Measurements from ENCODE around the gene PPP2R2C.

PPP2R2C gene

DNA sequence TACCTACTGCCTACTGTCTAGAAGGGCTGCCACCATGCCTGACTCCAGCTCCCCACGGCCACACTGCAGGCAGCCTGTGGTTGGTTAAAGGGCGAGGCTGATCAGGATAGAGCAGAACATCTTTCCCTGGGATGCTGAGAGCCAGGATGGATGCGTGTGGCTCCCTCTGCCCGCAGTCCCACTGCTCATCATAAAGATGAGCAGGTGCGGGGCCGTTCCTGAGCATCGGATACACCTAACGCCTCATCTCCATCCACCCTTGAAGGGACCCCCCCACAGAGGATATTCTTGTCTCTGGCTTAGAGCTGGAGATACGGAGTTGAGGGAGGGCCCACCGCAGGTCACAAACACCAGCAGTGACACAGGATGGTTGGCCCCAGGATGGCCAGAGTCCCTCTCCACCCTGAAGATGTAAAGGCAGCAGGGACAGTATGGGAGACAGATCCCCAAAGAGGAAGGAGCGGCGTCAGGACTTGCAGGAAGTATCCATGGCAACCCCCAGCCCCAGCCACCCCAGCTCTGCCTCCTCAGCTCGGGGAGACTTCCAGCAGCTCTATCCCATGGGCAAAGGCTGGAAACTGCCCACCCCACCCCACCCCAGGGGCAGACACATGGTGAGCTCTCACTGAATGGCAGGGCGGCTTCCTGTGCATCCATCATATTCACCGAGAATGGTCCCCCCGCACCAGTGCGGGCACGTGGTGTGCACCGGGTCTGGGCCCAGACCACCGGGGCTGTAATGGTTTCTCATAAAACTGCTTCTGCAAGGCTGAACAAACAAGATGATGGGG, 19.3 kb downstream of the PPP2R2C start:
- Mint-ChIP-seq H3K27me3 (peaks cover 12% of the 10 kb centered on the region), H3K9me3 (no peaks in the 10 kb centered on the region), H3K4me3 (no peak overlapping the region), H3K4me1 (ENCODE audit: low read depth) (no peaks in the 10 kb centered on the region), H3K36me3 (ENCODE audit: low read depth) (no peaks in the 10 kb centered on the region), H3K27ac (no peak overlapping the region)
- intact Hi-C loops (cut with micrococcal nuclease): no loop called here

DNA sequence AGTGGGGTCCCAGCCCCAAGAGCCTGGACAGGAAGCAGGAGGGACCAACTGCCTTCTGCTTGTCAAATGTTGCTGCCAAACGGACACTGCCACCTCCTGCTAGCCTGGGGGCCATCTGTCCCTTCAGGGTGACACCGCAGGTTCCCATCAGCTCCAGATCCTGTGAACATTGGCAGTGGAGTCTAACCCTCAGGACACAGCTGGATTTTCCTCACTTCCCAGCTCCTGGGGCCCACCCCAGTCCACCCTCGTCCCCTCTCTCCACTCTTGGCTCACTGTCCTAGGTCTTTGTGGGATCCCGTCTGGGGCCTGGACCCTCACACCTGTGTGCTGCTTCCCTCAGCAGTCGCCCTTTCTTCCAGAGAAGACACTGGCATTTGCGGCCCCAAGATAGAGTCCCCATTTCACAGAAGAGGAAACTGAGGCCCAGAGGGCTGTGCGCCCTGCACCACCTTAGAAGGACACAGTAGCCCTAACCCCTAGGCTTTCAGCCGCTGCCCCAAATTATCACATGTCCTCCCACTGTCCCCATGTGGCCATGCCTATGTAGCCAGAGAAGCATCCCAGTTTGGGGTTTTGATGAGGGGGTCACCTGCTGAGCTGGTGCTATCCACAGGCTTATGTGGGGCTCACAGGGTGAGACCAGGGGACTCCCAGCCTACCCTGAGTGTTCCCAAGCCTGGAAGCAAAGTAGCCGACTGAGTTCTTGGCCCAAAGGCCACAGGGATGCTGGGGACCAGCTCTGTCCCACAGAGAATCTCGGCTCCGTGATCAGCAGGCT, 20.1 kb downstream of the PPP2R2C start:
- Mint-ChIP-seq H3K27ac (no peak overlapping the region), H3K9me3 (no peaks in the 10 kb centered on the region), H3K4me1 (ENCODE audit: low read depth) (no peaks in the 10 kb centered on the region), H3K36me3 (ENCODE audit: low read depth) (no peaks in the 10 kb centered on the region), H3K27me3 (peaks cover 13% of the 10 kb centered on the region), H3K4me3 (no peak overlapping the region)
- intact Hi-C loops (cut with micrococcal nuclease): no loop called here

DNA sequence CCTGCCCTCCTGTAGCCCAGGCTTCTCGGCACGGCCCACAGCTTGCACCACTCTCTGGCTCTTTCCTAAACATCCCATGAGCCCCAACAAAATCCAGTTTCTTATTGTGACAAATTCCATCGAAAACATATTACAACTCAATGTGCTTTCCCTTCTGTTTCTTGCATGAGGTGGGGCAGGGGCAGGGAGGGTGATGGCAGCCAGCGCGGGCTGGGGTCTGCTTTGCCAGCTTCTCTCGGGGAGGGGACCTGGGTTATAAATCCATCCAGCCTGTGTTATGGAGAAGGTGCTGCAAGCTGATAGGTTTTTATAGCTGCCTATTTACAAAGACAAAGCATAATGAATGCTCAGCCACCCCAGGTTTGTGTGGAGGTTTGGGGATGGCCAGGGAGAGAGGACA, 21.1 kb downstream of the PPP2R2C start:
- Mint-ChIP-seq H3K27me3 (peaks cover 18% of the 10 kb centered on the region), H3K27ac (no peak overlapping the region), H3K36me3 (ENCODE audit: low read depth) (no peaks in the 10 kb centered on the region), H3K4me1 (ENCODE audit: low read depth) (no peaks in the 10 kb centered on the region), H3K9me3 (no peaks in the 10 kb centered on the region), H3K4me3 (no peak overlapping the region)
- intact Hi-C loops (cut with micrococcal nuclease): no loop called here

DNA sequence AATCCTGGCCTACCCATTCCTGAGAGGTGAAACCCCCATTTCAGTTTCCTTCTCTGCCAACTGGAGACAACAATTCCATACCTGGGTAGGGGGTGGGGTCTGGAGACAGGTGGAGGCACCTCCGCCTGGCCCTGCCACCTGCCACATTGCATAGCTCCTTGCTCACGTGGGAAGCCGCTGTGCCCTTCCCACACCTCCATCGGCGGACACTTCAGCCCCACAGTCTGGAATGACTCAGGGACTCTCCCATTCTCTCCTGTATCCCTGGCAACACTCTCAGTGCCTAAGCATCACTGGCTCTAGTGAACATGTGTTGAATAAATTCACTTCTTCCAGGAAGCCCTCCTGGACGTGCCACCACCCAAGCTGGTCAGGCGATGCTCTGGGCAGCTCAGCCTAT, 21.7 kb downstream of the PPP2R2C start:
- Mint-ChIP-seq H3K36me3 (ENCODE audit: low read depth) (no peaks in the 10 kb centered on the region), H3K27me3 (peaks cover 17% of the 10 kb centered on the region), H3K4me1 (ENCODE audit: low read depth) (no peaks in the 10 kb centered on the region), H3K4me3 (no peak overlapping the region), H3K9me3 (no peaks in the 10 kb centered on the region), H3K27ac (no peak overlapping the region)
- intact Hi-C loops (cut with micrococcal nuclease): no loop called here

DNA sequence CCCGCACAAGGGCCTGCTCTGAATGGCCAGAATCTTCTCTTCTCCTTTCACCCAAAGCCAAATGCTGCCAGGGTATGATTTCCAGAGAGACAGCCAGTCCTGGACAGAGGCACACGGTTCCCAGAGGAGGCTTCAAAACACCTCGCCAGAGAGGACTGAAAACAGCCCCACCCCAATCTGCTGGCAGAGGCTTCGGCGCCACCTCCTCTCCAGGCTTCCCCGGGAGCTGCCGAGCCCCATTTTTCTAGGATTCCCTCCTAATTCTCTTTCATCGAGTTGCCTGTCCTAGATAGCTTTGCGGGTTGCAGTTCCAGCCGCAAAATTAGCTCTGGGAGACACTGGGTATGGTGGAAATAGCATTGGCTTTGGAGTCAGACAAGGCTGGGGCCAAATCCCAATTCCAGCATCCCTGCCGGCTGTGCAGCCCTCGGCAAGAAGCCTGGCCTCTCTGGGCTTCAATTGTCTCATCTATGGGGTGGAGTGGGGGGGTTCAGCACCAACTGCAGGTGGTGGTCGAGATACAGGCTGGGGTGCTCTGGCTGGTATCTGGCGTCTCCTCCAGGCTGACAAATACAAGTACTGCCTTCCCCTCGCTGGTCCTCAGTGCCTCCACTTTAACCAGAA, 22.6 kb downstream of the PPP2R2C start:
- intact Hi-C loops (cut with micrococcal nuclease): no loop called here
- H3K36me3 Mint-ChIP-seq (ENCODE audit: low read depth): no peaks in the 10 kb centered on the region
- H3K4me3 Mint-ChIP-seq: no peak overlapping the region
- no peaks in the 10 kb centered on the region for H3K4me1 Mint-ChIP-seq (ENCODE audit: low read depth)
- no peak overlapping the region for H3K27ac Mint-ChIP-seq
- no peaks in the 10 kb centered on the region for H3K9me3 Mint-ChIP-seq
- H3K27me3 Mint-ChIP-seq: peaks cover 12% of the 10 kb centered on the region

DNA sequence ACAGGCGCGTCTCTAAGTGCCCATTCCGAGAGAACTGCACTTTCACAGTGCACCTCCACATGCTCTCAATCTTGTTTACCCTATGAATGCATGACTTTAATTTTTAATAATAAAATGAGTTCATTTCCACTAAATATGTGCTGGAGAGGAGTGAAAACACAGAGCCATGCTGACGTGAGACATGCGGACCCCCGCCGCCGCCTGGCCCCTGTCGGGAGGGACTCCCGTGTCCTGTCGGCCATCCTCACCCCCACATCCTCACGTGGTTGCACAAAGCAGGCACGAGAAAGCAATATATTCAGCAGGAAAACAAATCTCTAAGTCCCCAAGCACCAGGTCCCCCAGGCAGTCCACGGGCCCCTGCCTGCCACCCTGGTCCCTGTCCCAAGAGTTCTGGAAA, 23.1 kb downstream of the PPP2R2C start:
- Mint-ChIP-seq H3K4me3 (no peak overlapping the region), H3K27ac (no peak overlapping the region), H3K4me1 (ENCODE audit: low read depth) (no peaks in the 10 kb centered on the region), H3K27me3 (peaks cover 12% of the 10 kb centered on the region), H3K9me3 (no peaks in the 10 kb centered on the region), H3K36me3 (ENCODE audit: low read depth) (no peaks in the 10 kb centered on the region)
- intact Hi-C loops (cut with micrococcal nuclease): no loop called here

DNA sequence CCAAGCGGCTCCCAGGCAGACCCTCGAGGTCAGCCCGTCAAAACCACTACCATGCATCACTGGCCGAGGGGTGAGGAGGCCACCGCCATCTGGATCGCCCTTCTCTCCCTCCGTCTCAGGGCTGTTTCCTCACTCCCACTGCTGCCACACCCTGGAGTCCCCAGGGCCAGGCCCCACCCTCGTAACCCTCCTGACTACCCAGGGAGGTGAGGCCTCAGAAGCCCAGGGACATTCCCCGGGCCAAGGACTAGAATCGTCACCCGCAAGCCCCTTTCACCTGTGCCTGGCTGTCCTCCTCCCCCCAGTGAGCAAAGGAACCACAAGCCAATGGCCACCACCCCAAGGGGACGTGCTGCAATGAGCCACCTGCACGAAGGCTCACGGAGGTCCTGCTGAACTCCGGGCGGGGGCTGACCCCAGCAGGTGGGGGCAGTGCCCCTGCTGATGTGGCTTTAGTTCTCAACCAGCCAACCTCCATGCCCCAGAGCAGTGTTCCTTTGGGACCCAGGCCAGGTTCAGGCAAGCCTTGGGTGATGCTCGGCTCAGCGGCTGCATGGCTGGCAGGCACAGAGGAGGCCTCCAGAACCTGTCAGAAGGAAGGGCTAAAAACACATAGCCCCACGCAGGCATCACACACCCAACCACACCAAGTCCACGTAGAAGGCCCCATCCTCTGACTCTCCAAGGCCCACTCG, 23.8 kb downstream of the PPP2R2C start:
- H3K36me3 Mint-ChIP-seq (ENCODE audit: low read depth): no peaks in the 10 kb centered on the region
- no peaks in the 10 kb centered on the region for H3K9me3 Mint-ChIP-seq
- H3K27ac Mint-ChIP-seq: no peak overlapping the region
- H3K4me1 Mint-ChIP-seq (ENCODE audit: low read depth): no peaks in the 10 kb centered on the region
- H3K27me3 Mint-ChIP-seq: peaks cover 12% of the 10 kb centered on the region
- intact Hi-C loops (cut with micrococcal nuclease): no loop called here
- H3K4me3 Mint-ChIP-seq: no peak overlapping the region

DNA sequence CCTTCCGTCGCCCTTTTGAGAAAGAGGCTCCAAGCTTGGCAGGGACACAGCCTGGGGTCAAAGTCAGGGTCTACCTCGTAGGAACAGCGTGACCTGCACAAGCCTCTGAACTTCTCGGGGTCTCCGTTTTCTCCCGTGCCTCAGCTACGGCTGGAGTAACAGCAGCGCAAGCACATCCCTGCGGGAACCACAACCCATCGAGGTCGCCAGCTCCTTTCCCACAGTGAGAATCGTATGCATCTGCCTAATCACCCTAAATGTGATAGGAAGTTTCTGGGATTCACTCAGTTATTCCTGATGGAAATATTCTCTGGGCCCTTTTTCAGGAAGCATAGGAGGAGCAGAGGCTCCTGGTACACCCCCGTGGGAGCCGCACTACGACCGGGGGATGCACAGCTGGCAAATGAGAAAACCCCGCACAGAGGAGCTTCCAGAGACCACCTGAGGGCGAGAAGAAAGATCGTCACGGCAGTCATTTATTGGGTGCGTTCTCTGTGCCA, 24.7 kb downstream of the PPP2R2C start:
- Mint-ChIP-seq H3K4me3 (no peak overlapping the region), H3K4me1 (ENCODE audit: low read depth) (no peaks in the 10 kb centered on the region), H3K27me3 (peaks cover 12% of the 10 kb centered on the region)

DNA sequence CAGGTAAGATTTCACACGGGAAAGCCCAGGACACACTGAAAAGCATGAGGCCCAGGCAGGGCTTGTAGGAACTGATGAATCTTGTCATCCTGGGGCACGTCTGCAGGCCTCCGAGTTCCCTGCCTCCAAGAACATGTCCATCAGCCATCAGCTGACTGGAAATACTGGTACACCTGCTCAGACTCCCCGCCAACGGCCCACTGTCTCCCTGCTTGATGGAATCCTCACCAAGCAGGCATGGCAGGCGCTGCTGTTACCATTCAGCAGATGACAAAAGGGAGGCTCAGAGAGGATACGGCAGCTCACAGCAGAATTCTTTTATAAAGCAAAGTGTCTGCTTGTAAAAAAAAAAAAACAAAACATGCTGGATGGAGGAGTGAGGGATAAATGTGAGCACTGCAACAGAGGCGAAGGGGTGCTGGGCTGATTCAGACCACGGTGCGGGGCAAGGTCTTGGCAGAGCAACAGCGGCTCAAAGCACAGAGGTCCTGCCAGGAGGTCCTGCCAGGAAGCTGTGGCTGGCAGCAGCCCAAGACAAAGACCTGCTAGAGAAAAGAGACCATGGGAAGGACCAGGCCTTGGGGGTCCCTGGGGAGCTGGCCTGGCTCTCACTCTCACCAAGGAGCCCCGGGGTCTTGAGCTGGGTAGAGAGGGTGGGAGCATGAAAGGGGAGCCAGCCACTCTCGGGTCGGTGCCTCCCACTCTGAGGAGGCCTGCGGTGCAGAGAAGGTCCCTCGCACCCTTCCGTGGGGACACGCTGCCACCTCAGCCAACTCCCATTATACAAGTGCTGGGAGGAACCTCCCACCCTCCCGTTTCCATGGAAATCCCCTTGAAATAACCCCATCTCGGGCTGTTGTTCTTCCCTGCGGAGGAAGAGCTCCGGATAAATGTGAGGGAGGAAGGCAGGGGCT, 25.6 kb downstream of the PPP2R2C start:
- intact Hi-C loops (cut with micrococcal nuclease): no loop called here
- Mint-ChIP-seq H3K9me3 (no peaks in the 10 kb centered on the region), H3K36me3 (ENCODE audit: low read depth) (no peaks in the 10 kb centered on the region), H3K4me3 (no peak overlapping the region), H3K27ac (no peak overlapping the region), H3K4me1 (ENCODE audit: low read depth) (no peaks in the 10 kb centered on the region), H3K27me3 (peaks cover 12% of the 10 kb centered on the region)

More for the DNA sequence above, 24.7 kb downstream of the PPP2R2C start:
- H3K27ac Mint-ChIP-seq: no peak overlapping the region
- no peaks in the 10 kb centered on the region for H3K9me3 Mint-ChIP-seq
- intact Hi-C loops (cut with micrococcal nuclease): no loop called here
- no peaks in the 10 kb centered on the region for H3K36me3 Mint-ChIP-seq (ENCODE audit: low read depth)

DNA sequence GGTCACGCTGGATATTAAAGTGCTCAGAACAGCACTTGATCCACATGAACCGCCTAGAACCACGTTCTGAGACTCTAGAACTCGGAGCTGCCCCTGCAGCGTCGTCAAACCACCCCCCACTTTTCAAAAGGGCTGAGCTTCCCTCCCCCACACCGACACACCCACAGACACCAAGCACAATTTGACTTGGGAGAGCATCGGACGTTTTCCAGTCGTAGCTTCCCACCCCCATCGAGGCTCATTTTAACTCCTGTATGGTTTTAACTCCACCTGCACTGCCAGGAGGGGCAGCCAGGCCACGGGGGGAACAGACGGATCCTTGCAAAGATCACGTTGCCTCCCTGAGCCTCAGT, 26.3 kb downstream of the PPP2R2C start:
- no peaks in the 10 kb centered on the region for H3K9me3 Mint-ChIP-seq
- H3K4me3 Mint-ChIP-seq: no peak overlapping the region
- H3K36me3 Mint-ChIP-seq (ENCODE audit: low read depth): no peaks in the 10 kb centered on the region
- no peak overlapping the region for H3K27ac Mint-ChIP-seq
- intact Hi-C loops (cut with micrococcal nuclease): no loop called here
- peaks cover 12% of the 10 kb centered on the region for H3K27me3 Mint-ChIP-seq
- H3K4me1 Mint-ChIP-seq (ENCODE audit: low read depth): no peaks in the 10 kb centered on the region

DNA sequence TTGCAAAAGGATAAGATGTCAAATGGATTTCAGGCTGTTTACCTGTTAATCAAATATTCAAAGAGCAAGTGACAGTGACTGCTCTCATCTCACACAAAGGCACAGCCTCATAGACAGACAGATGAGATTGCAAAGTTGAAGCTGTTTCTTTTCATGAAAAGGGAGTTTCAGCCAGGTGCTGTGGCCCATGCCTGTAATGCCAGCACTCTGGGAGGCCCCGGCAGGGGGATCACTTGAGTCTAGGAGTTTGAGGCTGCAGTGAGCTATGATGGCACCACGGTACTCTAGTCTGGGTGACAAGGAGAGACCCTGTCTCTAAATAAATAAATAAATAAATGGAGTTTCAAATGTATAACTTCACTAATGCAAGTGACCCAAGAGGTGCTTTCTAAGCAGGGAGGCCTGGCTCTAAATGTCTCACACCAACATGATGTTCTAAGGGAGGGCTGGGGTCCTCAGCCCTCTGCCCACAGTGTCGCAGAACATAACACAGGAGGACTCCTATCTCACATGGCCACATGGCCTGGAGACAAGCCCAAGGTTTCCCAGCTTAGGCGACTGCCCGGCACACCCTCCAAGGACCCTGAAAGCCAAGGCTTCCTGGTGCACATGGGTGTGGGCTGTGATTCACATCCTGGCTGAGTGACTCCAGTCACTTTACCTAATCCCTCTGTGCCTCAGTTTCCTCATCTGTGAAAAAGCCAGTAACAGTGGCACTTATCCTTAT, 26.8 kb downstream of the PPP2R2C start:
- Mint-ChIP-seq H3K36me3 (ENCODE audit: low read depth) (no peaks in the 10 kb centered on the region), H3K9me3 (no peaks in the 10 kb centered on the region), H3K4me1 (ENCODE audit: low read depth) (no peaks in the 10 kb centered on the region), H3K4me3 (no peak overlapping the region), H3K27me3 (peaks cover 12% of the 10 kb centered on the region), H3K27ac (no peak overlapping the region)
- intact Hi-C loops (cut with micrococcal nuclease): no loop called here

DNA sequence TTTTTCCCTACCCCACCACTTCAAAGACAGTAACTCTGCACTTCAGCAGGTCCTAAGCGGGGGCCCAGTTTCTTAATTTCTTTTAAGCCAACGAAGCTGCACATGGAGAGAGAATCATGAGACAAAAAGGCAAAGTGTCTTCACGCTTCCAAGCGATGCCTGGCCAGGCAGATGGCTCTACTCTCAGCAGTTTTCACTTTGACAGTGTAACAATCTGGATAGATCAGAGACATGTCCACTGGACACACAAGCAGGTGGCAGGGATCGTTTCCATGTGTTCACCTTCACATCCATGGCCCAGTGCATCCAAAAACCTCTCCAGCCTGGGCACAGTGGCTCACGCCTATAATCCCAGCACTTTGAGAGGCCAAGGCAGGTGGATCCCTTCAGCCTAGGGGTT, 27.8 kb downstream of the PPP2R2C start:
- Mint-ChIP-seq H3K4me1 (ENCODE audit: low read depth) (no peaks in the 10 kb centered on the region), H3K36me3 (ENCODE audit: low read depth) (no peaks in the 10 kb centered on the region), H3K27me3 (peaks cover 12% of the 10 kb centered on the region), H3K4me3 (no peak overlapping the region), H3K9me3 (no peaks in the 10 kb centered on the region), H3K27ac (no peak overlapping the region)
- intact Hi-C loops (cut with micrococcal nuclease): no loop called here

Data from dendritic cell treated with granulocyte-macrophage colony-stimulating factor and Interleukin-4, amounts not matched to agents 40 ng/mL and 50 ng/mL, for 4 days (primary cell).